Epithelial cell of esophagus (primary cell): Measurements from ENCODE around the gene TFR2.

Experiments used
- DNase-seq: peaks from one replicate; pipeline ENCODE4 v3.0.0; 2010; ENCODE audit warnings: low read depth
- H3K4me3 ChIP-seq: 2 replicates; pipeline ENCODE4 v1.5.1; 2011; ENCODE audit warnings: mild to moderate bottlenecking, low read length, control low read depth
- CTCF ChIP-seq: IDR thresholded peaks from 2 replicates; pipeline ENCODE4 v1.5.1; 2011; ENCODE audit warnings: low read depth, mild to moderate bottlenecking, low read length, control low read depth, inconsistent platforms; ENCODE audit not compliant: insufficient read depth; ENCODE audit errors: missing control alignments

TFR2 gene

GRCh38 chr7:100655908-100656674 is 14.7 kb upstream of the TFR2 start, which contains the start of gene ACTL6B:
Gene ACTL6B (minus strand): TSS chr7:100656448. CDS start chr7:100656354, 94 bp downstream.
- peak; percentile 41 for DNase-seq
- no peak within 1 kb of the TSS for H3K4me3 ChIP-seq
- no peak for TF ChIP-seq CTCF

DNA sequence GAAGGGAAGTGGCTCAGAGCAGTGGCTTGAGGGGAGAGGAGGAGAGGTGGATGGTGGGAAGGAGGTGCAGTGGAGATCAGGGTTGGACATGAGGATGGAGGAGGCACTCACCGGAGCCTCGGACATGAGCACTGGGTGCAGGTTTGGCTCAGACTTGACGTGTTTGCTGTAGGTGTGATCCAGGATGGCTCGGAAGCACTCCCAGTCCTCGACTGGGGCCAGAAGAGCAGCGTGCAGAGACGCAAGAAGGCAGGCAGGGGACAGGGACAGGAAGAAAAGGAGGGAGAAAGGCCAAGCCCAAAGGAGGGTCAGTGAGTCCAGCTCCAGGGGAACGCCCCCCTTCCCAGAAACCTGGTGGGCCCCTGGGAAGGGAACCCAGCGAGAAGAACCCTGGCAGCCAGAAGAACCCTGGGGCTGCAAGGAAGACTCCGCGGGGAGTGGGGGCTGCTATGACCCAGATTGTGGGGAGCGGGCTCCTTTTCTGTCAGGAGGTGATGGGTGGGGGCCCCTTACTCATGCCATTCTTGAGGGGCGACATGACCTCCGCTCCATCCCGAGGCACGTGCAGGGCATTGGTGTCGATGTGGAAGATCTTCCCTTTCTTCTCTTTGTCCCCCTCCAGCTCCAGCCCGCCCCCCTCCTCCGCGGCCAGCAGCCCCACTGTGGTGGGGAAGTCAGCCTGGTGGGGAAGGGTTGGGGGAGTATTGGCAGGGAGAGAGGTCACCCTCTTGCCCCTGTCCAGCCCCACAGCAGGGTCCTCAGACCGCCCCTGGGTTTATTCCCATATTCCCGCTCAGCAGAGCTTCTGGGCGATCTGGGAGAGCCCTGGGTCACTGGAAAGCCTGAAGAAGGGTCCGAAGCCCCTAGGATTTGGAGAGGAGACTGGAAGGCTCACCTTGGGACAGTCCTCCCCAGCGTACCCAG is 13.8 kb upstream of the TFR2 start:
- TF ChIP-seq CTCF, result no peak
- H3K4me3 ChIP-seq, result no peak overlapping the region
- DNase-seq, result no peak

GRCh38 chr7:100649826-100650565 is 8.6 kb upstream of the TFR2 start:
- no peak for TF ChIP-seq CTCF
- DNase-seq, result peak; percentile 86
- H3K4me3 ChIP-seq, result no peak overlapping the region

- no peak overlapping the region for H3K4me3 ChIP-seq
- no peak for TF ChIP-seq CTCF
- DNase-seq, result no peak
These were observed 1.2 kb upstream of the TFR2 start for GRCh38 chr7:100642534-100642907.

GRCh38 chr7:100641860-100642533 is 645 bp upstream of the TFR2 start:
- TF ChIP-seq CTCF, result no peak
- no peak overlapping the region for H3K4me3 ChIP-seq
- no peak for DNase-seq

DNA sequence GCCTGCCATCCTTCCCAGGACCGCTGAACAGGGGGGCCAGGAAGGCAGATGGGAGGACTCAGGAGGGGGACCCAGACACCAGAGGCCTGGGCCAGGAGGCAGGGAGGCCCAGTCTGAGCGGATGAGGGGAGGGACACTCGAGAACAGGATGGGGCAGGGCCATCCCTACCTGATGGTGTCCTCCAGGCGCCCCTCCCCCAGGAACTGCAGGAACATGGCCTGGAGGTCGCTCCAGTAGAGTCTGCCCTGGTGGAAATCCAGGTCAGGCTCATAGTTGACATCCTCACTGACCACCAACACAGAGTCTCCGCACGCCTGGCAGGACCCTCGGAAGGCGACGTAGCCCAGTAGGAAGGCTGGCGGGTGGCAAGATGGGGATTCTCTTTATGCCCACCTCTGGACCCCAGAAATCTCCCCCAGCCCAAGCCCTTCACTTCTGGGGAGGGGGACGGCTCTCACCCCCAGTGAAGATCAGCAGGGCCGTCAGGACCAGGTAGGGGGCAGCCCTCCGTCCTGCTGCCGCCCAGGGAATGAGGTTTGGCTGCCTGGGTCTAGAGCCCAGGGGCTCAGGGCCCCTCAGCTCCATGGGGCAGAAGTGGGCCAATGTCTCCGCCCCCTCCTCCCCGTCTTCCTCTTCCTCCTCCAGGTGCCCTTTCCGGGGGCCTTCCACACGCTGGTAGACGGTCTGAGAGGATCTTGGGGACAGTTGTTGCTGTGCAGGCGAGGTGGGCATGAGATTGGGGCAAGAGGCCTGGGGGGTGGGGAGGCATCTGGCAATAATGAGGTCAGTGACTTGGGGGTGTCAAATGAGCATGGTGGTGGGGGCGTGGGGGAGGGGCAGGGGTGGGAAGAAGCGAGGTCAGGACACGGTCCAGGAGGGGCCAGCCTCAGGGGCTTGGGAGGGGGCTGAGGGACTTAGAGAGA is 573 bp downstream of the TFR2 start:
- DNase-seq, result no peak
- no peak for TF ChIP-seq CTCF
- no peak overlapping the region for H3K4me3 ChIP-seq
